T1000 (cell line): ENCODE data around the gene TM7SF2.
"Not testable (repeated sequence)": the region's sequence is repeated elsewhere in the genome, so short reads cannot be mapped to it uniquely, and the experiment has no call there.

ENCODE experiments used
- DNase-seq: peaks from one replicate; lab custom pipeline; 2025; ENCODE audit warnings: mixed read lengths; lab: John Stamatoyannopoulos, UW

The TM7SF2 gene

DNA sequence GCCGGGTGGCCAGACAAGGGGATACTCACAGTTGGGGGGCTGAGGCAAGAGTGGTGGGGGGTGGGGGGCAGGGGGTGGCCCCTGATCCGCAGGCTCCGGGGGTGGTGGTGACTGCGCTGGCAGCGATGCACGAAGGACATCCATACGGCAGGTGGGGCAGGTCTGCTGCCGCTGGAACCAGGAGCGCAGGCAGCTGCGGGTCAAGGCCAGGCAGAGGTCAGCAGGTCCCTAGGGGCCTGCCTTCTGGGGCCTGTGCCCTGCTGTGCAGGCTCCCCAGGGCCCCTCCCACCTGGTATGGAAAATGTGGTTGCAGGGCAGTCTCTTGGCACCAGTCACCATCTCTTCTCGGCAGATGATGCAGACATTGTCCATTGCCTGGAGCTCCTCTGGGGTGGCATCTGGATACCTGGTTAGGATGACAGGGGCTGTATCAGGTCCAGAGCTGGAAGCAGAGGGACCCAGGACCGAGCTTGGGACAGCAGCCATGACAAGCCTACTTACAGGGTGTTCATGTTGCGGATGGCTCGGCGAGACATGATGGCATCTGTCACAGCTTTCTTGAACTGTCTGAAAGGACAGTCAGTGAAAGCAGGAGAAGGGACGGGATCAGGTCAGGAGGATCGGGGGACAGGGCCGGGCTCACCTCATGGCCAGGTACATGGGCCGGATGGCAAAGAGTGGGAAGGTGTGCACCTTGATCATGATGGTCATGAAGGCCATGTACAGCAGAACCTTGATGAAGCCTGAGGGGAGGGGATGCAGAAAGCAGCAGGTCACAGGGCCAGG lies 19.2 kb downstream of the TM7SF2 start:
- DNase-seq: no peak

DNA sequence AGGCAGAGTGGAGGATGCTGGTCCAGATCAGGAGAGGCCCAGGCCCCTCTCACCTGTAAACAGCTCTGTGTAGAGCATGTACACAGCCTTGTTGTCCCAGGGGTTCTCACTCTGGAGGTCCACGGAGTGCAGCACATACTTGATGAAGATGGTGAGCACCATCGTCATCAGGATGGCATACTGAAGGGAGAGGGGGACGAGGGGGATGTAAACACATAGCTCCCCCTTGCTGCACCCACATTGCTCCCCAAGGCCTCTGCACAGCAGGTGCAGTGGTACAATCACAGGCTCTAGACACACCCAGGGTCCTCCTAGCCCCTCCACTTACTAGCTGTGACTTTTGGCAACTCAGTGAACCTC lies 19.7 kb downstream of the TM7SF2 start:
- no peak for DNase-seq

- DNase-seq: no peak
Measured at GRCh38 chr11:65131895-65132237, 20.2 kb downstream of the TM7SF2 start.

GRCh38 chr11:65132238-65132987 lies 20.7 kb downstream of the TM7SF2 start:
- DNase-seq: no peak

GRCh38 chr11:65132988-65133700 lies 21.5 kb downstream of the TM7SF2 start:
- no peak for DNase-seq

DNA sequence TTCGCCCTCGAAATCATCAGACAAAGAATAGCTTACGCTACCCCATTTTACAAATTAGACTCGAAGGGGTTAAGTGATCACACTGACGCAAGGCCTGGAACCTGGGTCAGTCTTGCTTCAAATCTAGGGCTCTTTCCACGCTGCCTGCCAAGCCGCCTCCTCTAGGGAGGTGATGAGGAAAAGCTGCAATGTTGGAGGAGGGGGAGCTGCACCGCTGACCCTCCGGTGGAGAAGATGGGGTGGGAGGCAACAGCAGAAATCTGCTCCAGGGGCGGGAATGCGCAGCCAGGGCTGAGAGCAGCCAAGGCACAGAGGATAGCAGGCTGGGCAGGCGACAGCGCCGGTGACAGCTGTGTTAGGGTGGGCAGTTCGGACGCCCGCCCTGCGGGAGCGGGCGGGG lies 22.1 kb downstream of the TM7SF2 start:
- no peak for DNase-seq

- peak; percentile 89 for DNase-seq
Measured at GRCh38 chr11:65134240-65134951, 22.7 kb downstream of the TM7SF2 start, which contains the start of gene SYVN1. Gene SYVN1, minus strand, starts transcription at chr11:65134519. Its CDS starts 918 bp downstream, at chr11:65133601.

- peak; percentile 88 for DNase-seq
Measured at GRCh38 chr11:65134952-65135632, 23.4 kb downstream of the TM7SF2 start.

- DNase-seq: no peak
Measured at GRCh38 chr11:65135633-65136145, 24.0 kb downstream of the TM7SF2 start.

DNA sequence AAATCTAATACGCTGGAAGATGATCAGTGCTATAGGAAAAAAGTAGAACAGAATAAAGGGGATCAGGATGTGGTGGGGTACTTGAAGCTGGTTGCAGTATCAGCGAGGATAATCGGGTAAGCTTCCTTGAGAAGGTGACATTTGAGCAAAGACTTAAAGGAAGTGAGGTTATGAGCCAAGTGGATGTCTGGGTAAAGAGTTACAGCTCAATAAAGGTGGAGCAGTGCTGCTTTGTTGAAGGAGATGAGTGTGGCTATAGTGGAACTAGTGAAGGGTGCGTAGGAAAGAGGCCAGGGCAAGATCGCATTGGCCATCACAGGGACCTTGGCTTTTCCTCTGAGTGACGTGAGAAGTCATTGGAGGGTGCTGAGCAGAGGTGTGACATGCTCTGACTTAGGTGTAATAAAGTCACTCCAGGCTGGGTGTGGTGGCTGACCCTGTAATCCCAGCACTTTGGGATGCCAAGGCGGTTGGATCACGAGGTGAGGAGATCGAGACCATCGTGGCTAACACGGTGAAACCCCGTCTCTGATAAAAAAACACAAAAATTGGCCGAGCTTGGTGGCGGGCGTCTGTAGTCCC lies 24.9 kb downstream of the TM7SF2 start:
- no peak for DNase-seq

DNA sequence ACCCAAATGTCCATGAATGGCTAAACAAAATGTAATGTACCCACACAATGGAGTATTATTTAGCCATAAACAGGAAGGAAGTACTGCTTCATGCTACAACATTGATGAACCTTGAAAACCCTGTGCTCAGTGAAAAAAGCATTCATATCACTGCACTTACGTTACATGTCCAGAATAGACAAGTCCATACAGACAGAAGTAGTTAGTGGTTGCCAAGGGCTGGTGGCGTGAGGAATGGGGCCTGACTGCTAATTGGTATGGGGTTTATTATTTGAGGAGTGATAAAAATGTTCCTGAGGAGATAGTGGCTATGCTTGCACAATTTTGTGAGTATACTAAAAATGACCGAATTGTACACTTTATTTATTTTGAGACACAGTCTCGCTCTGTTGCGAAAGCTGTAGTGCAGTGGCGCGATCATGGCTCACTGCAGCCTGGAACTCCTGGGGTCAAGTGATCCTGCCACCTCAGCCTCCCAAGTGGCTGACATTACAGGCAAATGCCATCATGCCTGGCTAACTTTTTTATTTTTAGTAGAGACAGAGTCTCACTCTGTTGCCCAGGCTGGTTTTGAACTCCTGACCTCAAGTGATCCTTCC lies 30.3 kb downstream of the TM7SF2 start:
- no peak for DNase-seq

- no peak for DNase-seq
Measured at GRCh38 chr11:65147352-65148075, 35.8 kb downstream of the TM7SF2 start.

DNA sequence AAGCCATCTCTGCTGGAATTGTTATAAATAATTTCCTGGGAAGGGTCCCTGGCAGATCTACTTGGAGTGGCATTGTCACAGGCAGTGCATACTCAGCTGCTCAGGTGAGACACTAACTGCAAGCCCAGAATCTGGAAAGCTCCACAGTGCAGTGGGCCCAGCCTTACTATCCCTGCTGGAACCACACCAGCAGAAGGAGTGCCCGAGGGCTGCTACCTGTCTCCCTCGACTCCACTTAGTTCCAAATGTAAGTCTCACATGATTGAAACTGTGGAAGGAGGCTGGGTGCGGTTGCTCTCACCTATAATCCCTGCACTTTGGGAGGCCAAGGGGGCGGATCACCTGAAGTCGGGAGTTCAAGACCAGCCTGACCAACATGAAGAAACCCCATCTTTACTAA lies 37.0 kb downstream of the TM7SF2 start:
- DNase-seq: no peak

GRCh38 chr11:65150131-65150508 lies 38.4 kb downstream of the TM7SF2 start:
- not testable (repeated sequence) for DNase-seq

DNA sequence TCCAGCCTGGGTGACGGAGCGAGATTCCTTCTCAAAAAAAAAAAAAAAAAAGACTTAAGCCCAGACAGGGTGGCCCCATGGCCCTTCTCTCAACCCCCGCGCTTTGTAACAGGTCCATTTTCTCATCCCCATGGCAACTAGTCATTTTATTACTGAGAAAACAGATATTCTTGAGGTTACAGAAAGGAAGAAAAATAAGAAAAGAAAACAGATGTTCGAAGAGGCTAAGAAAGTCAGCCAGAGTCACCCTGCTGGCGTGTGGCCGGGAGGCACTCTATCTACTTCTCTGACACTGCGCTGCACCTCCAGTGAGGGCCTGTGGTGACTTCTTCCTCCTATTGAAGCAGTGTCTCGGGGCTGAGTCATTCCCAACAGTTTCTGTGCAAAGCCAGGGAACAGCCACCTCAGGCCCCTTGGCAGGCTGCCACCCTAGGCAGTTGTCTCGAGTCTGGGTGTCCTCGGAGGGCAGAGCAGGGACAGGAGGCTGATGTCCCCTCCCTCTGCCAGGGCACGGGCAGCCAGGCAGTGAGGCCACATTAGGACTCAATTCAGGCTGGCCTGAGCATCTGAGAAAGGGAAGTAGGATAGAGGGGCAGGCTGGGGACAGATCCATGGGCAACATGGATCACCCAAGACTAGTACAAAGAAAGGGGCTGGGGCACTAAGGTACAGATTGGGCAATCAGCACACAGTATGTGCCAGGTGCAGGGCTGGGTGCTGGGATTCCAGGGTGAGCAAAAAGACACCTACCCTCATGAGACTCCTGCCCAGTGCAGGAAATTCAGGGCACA lies 39.0 kb downstream of the TM7SF2 start:
- DNase-seq: peak; percentile 84

GRCh38 chr11:65151331-65151899 lies 39.7 kb downstream of the TM7SF2 start:
- no peak for DNase-seq

DNA sequence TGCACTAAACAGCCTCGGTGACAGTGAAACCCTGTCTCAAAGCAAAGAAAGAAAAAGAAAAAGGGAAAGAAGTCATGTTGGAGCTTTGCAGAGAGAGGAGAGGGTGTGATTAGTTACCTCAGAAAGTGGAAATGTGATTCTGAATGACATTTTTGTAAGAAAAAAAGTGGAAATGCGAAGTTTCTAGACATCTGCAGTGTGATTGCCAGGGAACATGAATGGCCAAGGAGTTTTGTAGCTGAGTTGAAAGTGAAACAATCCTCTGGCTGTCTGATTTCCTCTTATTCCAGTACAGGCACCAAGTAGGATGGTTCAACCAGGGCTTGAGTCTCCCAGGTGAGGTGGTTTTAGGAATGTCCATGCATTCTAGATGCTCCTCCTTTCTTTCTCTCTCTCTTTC lies 40.5 kb downstream of the TM7SF2 start:
- DNase-seq: no peak

DNA sequence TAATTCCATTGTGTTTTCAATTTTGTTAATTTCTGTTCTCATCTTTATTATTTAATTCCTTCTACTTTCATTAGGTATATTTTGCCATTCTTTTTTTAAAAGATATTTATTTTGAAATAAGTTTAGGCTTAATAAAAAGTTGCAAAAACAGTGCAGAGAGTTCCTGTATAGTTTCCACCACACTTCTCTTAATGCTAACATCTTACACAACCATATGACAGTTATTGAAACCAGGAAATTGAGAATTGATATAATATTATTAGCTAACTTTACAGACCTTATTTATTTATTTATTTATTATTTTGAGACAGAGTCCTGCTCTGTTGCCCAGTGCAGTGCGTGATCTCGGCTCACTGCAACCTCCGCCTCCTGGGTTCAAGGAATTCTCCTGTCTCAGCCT lies 44.6 kb downstream of the TM7SF2 start:
- no peak for DNase-seq

- DNase-seq: no peak
Measured at GRCh38 chr11:65156926-65157325, 45.3 kb downstream of the TM7SF2 start.
